Measurements from ENCODE around the gene NHLH1.

GRCh38 chr1:160375788-160376524, 9.1 kb downstream of the NHLH1 start:
- TF ChIP-seq MYC (IDR thresholded peaks at IDR 0.05; ENCODE audit: low read depth, low read length) (no peak), CTCF (IDR thresholded peaks at IDR 0.05; ENCODE audit: low read depth, low read length) (no peak)
